Panc1 (cell line): ENCODE data around the gene DNM3.

Source experiments
- POLR2AphosphoS5 ChIP-seq: IDR thresholded peaks from 2 replicates; pipeline ENCODE4 v1.6.1; 2012; ENCODE audit warnings: mild to moderate bottlenecking, low read depth, low read length, moderate library complexity
- TF ChIP-seq, protein P1 (sequence below): fragments of 450-650 bp; IDR thresholded peaks from 2 replicates; pipeline ENCODE4 v1.5.1; 2017; ENCODE audit warnings: mild to moderate bottlenecking

DNA sequence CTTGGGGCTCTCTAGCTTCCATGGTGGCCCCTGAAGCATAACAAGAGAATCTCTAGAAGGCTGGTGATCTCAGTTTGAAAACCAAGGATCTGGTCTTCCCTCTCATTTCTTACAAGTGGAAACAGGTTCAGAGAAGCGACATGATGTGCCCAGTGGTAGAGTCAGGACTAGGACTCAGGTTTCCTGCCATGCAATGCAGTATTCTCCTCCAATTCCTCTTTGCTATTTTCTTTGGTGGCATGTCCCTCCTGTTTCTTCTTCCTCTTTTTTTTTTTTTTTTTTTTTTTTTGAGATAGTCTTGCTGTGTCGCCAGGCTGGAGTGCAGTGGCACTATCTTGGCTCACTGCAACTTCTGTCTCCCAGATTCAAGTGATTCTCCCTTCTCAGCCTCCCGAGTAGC lies 383.6 kb downstream of the DNM3 start:
- TF ChIP-seq, protein P1, sequence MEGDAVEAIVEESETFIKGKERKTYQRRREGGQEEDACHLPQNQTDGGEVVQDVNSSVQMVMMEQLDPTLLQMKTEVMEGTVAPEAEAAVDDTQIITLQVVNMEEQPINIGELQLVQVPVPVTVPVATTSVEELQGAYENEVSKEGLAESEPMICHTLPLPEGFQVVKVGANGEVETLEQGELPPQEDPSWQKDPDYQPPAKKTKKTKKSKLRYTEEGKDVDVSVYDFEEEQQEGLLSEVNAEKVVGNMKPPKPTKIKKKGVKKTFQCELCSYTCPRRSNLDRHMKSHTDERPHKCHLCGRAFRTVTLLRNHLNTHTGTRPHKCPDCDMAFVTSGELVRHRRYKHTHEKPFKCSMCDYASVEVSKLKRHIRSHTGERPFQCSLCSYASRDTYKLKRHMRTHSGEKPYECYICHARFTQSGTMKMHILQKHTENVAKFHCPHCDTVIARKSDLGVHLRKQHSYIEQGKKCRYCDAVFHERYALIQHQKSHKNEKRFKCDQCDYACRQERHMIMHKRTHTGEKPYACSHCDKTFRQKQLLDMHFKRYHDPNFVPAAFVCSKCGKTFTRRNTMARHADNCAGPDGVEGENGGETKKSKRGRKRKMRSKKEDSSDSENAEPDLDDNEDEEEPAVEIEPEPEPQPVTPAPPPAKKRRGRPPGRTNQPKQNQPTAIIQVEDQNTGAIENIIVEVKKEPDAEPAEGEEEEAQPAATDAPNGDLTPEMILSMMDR = no peak
- TF ChIP-seq POLR2AphosphoS5 = no peak
